Measurements from ENCODE around the gene SPDYE6. TPM values are rescaled to one million over a fixed set of nuclear protein-coding genes. Genes with fewer than 3 reads are reported as not detected.
"Not testable (repeated sequence)": the region's sequence is repeated elsewhere in the genome, so short reads cannot be mapped to it uniquely, and the experiment has no call there.

SPDYE6 gene, protein sequence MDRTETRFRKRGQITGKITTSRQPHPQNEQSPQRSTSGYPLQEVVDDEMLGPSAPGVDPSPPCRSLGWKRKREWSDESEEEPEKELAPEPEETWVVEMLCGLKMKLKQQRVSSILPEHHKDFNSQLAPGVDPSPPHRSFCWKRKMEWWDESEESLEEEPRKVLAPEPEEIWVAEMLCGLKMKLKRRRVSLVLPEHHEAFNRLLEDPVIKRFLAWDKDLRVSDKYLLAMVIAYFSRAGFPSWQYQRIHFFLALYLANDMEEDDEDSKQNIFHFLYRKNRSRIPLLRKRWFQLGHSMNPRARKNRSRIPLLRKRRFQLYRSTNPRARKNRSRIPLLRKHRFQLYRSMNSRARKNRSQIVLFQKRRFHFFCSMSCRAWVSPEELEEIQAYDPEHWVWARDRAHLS
- not detected in 2 replicates for total RNA-seq (2014; rRNA removed; shearing (Covaris generic))

DNA sequence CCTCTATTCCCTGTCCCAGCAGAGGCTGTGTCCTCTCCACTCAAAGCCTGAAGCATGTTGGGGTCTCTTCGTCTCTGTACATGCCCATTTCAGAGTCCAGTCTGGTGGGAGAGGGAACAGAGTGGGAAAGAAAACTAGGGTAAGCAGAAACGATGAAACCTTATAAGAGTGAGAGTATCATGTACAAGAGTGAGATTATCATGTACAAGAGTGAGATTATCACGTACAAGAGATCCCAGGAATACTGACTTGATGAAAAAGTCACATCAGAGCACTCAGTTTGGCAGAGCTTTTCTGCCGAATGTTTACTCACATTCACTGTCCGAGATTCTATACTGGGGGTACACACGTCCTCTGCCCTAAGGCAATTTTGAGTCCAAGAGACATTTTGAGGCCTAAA lies at the start of gene SPDYE6:
SPDYE6 (minus strand) TSS at position 101 of the 400 bp plus-strand sequence. CDS start 421 bp downstream, outside the sequence.
- DNase-seq (ENCODE audit: low spot score): not testable (repeated sequence)

DNA sequence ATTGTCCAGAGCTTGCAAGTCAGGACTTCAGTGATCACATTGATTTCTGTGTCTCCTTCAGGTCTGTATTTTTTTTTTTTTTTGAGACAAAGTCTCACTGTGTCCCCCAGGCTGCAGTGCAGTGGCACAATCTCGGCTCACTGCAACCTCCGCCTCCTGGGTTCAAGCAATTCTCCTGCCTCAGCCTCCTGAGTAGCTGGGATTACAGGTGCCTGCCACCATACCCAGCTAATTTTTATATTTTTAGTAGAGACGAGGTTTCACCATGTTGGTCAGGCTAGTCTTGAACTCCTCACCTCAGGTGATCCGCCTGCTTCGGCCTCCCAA lies 48.6 kb upstream of the SPDYE6 start:
- DNase-seq (ENCODE audit: low spot score): not testable (repeated sequence)

DNA sequence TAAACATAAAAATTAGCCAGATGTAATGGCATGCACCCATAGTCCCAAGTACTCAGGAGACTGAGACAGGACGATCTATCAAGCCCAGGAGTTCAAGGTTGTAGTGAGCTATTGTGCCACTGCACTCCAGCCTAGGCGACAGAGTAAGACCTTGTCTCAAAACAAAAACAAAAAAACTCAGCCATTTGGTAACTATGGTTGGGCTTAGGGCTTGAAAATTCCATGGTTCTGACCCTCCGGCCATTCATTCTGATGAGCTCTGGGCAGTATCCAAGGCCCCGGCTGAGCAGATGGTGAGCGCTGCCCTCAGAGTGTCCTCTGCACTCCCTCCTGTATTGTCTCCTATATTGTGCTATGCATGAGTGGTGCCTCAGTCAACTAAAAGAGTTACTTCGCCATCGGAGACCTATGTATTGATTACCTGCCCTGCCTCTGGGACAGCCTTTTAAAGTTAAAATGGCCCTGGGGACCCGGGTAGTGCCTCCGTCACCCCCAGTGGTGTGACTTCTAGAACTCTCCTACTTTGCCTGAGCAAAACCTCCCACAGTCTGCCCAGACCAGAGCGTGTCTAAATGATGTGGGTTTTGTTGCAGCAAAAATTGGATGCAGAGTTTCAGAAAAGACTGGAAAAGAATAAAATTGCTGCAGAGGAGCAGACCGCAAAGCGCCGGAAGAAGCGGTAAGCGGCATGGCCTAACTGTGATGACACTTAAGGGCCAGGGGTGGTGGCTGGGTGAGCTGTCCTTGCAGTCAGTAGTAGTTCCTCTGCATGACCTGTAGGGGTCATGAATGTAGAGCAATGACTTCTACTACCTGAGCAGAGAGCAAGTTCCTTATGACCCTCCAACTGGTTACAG lies 48.0 kb upstream of the SPDYE6 start:
- peak; percentile 74 for DNase-seq (ENCODE audit: low spot score)

DNA sequence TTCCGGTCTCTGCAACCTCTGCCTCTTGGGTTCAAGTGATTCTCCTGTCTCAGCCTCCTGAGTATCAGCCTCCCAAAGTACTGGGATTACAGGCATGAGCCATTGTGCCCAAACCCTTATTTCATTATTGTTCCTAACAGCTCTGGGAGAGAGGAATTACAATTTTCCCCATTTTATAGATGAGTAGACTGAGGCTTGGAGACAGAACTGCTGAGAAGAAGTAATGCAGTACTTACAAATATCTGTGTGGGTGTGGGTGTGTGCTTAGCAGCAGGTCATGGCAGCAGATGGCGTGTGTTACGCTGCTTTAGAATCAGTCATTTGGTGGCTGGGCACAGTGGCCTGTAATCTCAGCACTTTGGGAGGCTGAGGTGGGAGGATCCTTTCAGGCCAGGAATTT lies 47.3 kb upstream of the SPDYE6 start:
- no peak for DNase-seq (ENCODE audit: low spot score)

DNA sequence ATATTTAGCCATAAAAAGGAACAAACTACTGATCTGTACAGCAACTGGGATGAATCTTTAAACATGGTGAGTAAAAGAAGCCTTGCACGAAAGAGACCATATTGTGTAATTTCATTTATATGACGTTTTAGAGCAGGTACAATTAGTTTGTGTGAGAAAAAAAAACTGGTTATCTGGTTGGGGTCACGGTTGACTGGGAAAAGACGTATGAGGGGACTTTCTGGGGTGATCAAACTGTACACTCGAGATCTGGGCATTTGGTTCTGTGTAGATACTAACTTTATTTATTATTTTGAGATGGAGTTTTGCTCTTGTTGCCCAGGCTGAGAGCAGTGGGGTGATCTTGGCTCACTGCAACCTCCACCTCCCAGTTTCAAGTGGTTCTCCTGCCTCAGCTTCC lies 44.1 kb upstream of the SPDYE6 start:
- DNase-seq (ENCODE audit: low spot score): no peak

DNA sequence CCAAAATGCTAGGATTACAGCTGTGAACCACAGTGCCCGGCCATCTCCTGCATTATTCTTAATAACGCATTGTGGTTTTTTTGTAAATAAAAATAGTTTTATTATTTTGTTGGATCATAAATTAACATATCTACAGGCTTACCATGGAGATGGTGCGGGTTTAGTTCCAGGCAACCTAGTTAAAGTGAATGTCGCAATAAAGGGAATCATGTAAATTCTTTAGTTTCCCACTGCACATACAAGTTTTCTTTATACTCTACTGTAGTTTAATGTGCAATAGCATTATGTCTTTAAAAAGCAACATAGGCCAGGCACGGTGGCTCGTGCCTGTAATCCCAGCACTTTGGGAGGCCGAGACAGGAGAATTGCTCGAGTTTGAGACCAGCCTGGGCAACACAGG lies 42.3 kb upstream of the SPDYE6 start:
- no peak for DNase-seq (ENCODE audit: low spot score)

DNA sequence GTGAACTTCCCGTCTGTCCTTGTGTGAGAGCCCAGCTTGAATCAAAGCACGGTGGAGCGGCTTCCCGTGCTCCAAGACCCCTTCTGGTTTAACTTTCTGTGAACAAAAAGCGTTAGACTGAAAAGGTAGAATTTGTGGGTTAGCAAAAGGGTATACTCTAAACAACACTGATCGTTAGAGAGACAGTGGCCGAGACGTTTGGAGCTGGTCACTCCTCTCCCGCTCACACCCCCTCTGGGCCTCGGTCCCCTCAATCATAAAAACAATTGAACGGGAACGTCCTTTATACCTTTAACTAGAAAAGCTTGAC lies 40.4 kb upstream of the SPDYE6 start:
- DNase-seq (ENCODE audit: low spot score): no peak

DNA sequence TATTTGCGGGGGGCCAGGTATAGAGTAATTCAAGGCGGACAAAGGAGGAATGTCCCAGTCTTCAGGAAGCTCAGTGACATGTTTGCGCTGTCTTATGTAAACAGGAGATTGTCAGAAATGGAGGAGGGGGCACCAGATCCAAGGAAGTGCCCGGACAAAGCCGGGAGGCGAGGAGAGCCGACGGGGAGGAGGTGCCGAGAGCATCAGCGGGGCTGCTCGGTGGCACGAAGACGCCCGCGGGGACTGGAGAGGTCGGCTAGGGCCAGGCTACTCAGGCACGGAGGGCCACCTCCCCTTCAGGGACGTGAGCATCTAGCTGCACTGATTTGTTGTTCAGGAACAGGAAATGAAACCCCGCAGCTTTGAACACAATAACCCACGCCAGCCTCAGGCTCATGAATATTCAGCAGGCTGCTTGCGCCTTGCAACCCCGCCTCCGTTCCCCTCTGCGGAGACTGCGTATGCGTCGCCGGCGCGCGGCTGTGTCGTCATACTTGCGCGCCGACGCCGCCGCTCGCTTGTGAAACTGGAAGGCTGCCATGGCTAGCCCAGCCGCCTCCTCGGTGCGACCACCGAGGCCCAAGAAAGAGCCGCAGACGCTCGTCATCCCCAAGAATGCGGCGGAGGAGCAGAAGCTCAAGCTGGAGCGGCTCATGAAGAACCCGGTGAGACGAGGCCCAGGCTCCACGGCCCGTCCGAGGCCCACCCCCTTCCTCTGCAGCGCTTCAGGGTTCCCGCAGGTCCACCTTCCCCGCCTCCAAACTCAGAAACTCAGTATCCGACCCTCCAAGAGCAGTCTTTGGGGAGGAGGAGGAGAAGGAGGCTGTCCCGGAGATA lies 39.8 kb upstream of the SPDYE6 start, which contains the start of gene PRKRIP1:
PRKRIP1 (plus strand) TSS at position 491 of the 837 bp plus-strand sequence; CDS start at position 540, 49 bp downstream.
- peak; percentile 94 for DNase-seq (ENCODE audit: low spot score)

DNA sequence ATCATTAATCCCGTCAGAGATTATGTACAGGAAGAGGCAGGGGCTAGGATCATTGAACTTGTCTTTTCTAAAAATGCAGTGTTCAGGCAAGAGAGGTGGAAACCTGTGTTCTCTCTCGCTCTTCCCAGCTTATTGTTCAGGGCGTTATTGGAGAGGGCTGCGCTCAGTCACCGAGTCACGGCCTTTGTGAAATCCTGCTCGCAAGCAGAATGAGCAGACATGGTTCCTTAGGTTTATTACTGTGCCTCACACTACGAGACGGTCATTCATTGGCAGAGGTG lies 39.3 kb upstream of the SPDYE6 start:
- no peak for DNase-seq (ENCODE audit: low spot score)

DNA sequence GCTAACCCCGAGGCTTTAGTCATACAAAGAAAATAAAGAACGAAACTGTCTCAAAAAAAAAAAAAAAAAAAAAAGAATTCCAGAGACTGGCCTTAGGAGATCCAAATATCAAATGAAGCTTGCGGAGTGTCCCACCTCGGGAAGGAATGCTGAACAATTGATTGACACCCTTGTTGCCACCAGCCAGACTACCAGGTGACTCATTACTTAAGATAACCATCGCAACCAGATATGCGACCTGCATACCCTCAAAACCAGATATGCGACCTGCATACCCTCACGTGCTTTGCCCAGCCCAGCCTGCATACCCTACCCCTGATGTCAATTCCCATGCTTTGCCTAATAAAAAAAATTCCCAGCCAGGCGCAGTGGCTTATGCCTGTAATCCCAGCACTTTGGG lies 37.2 kb upstream of the SPDYE6 start:
- DNase-seq (ENCODE audit: low spot score): peak; percentile 93

DNA sequence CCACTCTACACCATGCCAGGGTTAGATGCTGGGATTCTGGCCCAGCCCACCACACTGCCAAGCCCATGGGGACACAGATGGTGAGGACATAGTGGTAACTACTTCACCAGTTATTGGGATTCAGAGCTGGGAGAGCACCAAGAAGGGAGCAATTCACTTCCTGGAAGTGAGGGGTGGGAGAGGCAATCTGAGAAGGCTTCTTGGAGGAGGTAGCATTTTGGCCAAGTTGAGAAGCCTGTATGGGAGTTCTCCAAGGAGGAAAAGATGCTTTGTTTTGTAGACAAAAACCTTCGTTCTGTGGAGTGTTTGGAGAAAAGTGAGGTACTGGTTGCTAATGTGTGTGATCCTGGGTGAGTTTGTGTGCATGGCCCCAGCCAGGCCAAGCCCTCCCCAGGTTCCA lies 36.1 kb upstream of the SPDYE6 start:
- no peak for DNase-seq (ENCODE audit: low spot score)

DNA sequence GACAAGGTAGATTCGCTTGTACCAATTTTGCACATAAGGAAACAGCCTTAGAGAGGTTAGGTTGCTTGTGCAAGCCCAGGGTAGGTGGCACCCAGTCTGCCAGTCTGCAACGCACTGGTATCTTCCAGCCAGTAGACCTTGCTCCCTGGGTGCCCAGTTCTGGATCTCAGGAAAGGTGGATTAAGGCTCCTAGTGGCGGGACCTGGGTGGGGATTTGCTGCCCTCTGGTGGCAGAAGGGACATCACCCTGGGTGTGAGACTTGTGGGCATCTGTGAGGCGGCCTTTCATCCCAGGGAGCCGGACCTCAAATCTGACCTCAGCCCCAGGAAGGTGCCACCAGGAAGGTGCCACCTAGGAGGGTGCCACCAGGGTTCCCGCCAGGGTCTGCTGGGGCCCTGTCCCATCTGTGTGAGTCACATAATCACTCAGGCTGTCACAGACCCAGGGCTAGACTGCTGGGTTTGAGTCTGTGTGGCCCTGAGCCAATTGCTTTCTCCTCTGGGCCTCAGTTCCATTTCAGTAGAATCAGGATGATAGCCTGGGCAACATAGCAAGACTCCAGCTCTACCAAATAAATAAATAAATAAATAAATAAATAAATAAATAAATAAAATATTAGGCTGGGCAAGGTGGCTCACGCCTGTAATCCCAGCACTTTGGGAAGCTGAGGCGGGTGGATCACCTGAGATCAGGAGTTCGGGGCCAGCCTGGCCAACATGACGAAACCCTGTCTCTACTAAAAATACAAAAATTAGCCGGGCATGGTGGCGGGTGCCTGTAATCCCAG lies 34.6 kb upstream of the SPDYE6 start:
- DNase-seq (ENCODE audit: low spot score): peak; percentile 69

DNA sequence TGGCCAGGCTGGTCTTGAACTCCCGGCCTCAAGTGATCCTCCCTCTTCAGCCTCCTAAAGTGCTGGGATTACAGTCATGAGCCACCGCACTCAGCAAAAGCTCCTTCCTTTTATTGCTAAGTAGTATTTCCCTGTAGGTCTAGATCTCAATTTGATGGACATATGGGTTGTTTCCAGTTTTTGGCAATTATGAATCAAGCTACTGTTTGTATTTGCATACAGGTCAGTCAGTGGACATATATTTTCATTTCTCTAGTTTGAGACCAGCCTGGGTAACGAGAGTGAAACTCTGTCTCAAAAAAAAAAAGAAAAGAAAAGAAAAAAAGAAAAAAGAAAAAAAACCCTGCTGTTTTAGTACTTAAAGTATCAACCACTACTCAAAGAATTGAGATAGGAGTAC lies 33.6 kb upstream of the SPDYE6 start:
- no peak for DNase-seq (ENCODE audit: low spot score)

DNA sequence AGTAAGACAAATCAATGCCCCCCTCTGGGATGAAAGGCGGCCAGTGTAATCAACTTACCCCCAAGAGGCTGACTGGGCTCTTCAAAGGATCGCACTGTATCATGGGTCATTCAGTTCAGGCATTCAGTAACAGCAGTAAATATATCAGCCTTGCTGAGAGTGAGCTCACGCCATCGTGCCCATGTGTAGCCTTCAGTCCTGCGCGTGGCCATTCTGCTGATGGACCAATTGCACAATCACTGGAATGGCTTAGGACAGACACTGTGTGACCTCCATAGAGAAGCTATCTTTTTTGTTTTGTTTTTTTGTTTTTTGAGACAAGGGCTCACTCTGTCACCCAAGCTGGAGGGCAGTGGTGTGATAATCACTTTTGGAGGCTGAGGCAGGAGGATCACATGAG lies 30.8 kb upstream of the SPDYE6 start:
- DNase-seq (ENCODE audit: low spot score): no peak

DNA sequence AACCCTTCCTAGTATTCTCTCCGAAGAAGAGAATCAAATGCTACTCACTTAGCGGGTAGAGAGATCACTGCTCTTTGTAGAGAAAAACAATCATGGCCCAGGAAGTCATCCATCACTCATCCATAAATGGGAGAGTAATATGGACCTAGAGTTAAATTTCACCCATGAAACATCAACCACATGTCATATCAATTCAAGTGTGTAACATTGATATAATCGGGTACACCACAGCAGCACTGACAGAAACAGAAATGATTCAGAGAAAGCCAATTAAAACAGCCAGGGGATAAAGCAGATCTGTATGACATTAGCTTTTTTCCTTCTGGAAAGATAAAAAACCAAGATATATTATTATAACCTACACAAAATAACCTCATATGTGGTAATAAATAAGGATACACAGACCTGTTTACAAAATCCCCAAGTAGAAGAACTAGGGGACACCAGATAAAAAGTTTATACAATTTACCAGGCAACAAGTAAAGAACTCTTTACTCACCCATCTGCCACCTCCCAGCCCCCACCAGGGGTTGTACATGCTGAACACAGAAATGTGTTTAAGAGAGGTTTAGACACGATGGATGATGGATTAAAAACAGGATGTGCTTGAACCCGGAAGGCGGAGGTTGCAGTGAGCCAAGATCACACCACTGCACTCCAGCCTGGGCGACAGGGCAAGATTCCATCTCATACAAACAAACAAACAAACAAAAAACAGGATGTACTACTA lies 25.6 kb upstream of the SPDYE6 start:
- not testable (repeated sequence) for DNase-seq (ENCODE audit: low spot score)

DNA sequence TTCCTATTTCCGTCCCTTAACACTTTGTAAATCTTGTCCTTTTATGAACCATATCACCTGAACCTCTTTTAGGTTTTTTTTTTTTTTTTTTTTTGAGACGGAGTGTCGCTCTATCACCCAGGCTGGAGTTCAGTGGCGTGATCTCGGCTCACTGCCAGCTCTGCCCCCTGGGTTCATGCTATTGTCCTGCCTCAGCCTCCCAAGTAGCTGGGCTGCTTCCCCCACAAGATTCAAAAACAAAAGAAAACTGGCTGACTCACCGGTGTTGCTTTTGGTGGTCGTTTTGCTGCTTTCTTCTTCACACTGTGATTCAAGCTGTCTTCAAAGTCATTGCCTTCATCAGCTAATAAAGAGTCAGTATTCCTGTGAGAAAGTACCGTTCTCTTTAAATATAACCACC lies 24.6 kb upstream of the SPDYE6 start:
- not testable (repeated sequence) for DNase-seq (ENCODE audit: low spot score)

DNA sequence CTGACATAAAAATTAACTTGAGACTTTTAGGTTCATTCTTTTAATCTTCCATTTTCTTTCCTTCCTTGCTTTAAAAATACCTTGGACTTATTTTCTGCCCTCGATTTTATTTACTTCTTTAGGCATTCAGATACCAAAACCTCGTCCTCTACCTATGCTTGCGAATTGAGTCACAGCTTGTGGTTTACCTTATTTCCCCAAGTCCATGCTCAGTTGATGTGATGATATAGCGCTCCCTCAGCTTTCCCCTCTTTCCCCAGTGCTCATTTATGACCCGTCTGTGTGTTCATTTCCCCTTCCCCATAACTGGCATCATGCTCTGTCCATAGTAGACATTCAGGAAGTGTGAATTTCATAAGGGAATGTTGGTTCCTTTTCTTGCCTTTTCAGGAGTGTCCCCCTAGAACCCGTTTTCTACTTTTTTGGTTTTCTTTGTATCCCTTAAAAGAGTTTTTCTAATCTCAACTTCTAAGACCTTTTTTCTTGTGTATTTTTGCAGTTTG lies 20.8 kb upstream of the SPDYE6 start:
- DNase-seq (ENCODE audit: low spot score): no peak

DNA sequence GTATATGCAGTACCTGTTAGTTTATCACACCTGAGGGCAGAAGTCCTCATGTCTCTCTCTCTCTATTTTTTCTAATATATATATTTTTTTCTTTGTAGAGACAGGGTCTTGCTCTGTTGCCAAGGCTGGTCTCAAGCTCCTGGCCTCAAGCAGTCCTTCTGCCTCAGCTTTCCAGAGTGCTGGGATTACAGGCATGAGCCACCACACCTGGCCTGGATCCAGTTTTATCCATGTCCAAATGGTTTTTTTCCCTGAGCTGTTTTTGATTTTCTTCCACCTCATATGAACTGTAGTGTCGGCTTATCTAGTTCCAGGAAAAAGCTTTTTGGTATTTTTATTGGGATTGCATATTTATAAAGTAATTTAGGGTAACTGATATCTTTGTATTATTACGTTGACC lies 16.6 kb upstream of the SPDYE6 start:
- DNase-seq (ENCODE audit: low spot score): not testable (repeated sequence)

DNA sequence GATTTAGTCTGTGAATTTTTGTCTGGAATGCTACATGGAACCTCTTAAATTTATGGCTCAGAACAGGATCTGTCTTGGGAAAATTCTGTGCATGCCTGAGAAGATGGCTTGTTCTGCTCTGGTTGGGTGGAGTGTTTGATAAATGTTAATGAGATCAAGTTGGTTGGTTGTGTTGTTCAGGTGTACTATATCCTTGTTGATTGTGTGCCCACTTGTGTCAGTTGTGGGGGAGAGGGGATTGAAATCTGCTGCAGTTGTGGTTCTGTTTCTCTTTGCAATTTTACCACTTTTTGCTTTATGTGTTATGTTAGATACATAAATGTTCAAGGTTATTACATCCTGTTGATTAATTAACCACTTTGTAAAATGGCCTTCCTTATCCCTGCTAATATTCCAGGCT lies 13.8 kb upstream of the SPDYE6 start:
- DNase-seq (ENCODE audit: low spot score): not testable (repeated sequence)

DNA sequence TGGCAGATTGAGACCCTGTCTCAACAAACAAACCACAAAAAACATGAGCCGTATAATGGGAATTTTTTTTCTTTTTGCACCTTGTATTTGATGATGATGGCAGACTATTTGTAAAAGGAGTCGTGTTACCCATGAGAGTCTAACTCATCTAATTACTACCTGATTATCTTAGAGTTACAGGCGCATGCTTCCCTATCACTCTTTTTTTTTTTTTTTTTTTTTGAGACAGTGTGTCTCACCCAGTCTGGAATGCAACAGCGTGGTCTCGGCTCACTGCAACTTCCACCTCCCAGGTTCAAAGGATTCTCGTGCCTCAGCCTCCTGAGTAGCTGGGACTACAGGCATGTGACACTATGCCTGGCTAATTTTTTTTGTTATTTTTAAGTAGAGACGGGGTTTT lies 9.1 kb upstream of the SPDYE6 start:
- not testable (repeated sequence) for DNase-seq (ENCODE audit: low spot score)

Measured in A172 (cell line).